Body of pancreas (tissue), 4 donors: Measurements from ENCODE around the gene CRIM1. TPM values are rescaled to one million over a fixed set of nuclear protein-coding genes. Genes with fewer than 3 reads are reported as not detected.

Experiments
- ATAC-seq: fragments of 150-250 bp; one replicate; pipeline ENCODE4 v1.9.1; 2016
- DNase-seq, 4 donors: peaks; one replicate each; pipeline ENCODE4 v3.0.0-alpha.2; 2019
- H3K27ac ChIP-seq, 4 donors: fragments of 200-600 bp; sonication (generic); 1 replicate in 3 of 4; 2 replicates in 1 of 4; pipeline versions ENCODE4 v1.5.1 to v1.6.1; 2016 to 2019; ENCODE audit warnings: mild to moderate bottlenecking in 1 of 4, mixed read lengths in 1 of 4, moderate library complexity in 1 of 4
- H3K27me3 ChIP-seq, 2 donors: fragments of 200-600 bp; sonication (generic); one replicate each; pipeline ENCODE4 v1.6.0; 2016; ENCODE audit warnings: mild to moderate bottlenecking in 1 of 2
- H3K36me3 ChIP-seq, 2 donors: fragments of 200-600 bp; sonication (generic); replicated peaks in 1 of 2; 2 replicates each; pipeline ENCODE4 v1.5.1; 2016; ENCODE audit warnings: low read depth in 2 of 2; ENCODE audit not compliant: insufficient read depth in 1 of 2
- H3K4me1 ChIP-seq: fragments of 200-600 bp; sonication (generic); one replicate; pipeline ENCODE4 v1.6.0; 2016
- H3K4me3 ChIP-seq, 2 donors: fragments of 200-600 bp; sonication (generic); 1 replicate in 1 of 2; 2 replicates in 1 of 2; pipeline ENCODE4 v1.5.1; 2016 to 2019
- H3K9me3 ChIP-seq, 3 donors: fragments of 200-600 bp; sonication (generic); 1 replicate in 2 of 3; 2 replicates in 1 of 3; pipeline ENCODE4 v1.5.1; 2016
- CTCF ChIP-seq, 7 experiments: fragments of 450-650 bp in 4 of 7; fragments of 200-600 bp in 3 of 7; sonication (generic) in 3 of 7; IDR thresholded peaks; one replicate each; pipeline ENCODE4 v1.5.1; 2016 to 2019; ENCODE audit warnings: antibody characterized with exemption in 7 of 7
- POLR2A ChIP-seq, 3 donors: fragments of 450-650 bp; IDR thresholded peaks; one replicate each; pipeline ENCODE4 v1.6.1; 2016; ENCODE audit warnings: antibody characterized with exemption in 3 of 3, mild to moderate bottlenecking in 2 of 3
- WGBS, 2 donors: methylation state at CpG; one replicate each; pipeline ENCODE4 v1.1.5; 2017; 5-methylcytosine and 5-hydroxymethylcytosine counted together
- intact Hi-C: fragments of 100-400 bp; cut with DNase I; formaldehyde crosslinking; loops from one replicate; pipeline ENCODE4 v1.15.1; 2023
- total RNA-seq, 2 donors: library from RNA; depleted of rRNA; stranded (reverse); fragments of >200 nt; gene quantifications; one replicate each; pipeline ENCODE4 v1.1.0, GENCODE V29; 2016

CRIM1 gene
- total RNA-seq, 2 donors from 2014 or later, result 41.5 to 64.6 TPM

- Histone ChIP-seq H3K4me1 (peaks cover 31% of the 10 kb centered on the region), H3K27me3 (no peaks in the 10 kb centered on the region), H3K9me3 (no peaks in the 10 kb centered on the region), H3K4me3 (no peak overlapping the region), H3K36me3 (no peaks in the 10 kb centered on the region), H3K27ac (peak overlapping the region in 1 of 4 donors; percentile 64)
- 74 to 78% methylated on average over 4 of the region's 4 CpGs for WGBS, 2 donors
- intact Hi-C loops, result no loop called here
- TF ChIP-seq CTCF (IDR thresholded peaks at IDR 0.05) (no peak), POLR2A (IDR thresholded peaks at IDR 0.05) (no peak)
- DNase-seq, result no peak
- no peak for ATAC-seq
These were observed 132.4 kb downstream of the CRIM1 start for GRCh38 chr2:36487947-36488346.

- intact Hi-C loops, result no loop called here
- WGBS, 2 donors, result 71 to 73% methylated on average over 5 of the region's 5 CpGs
- DNase-seq (no peak), ATAC-seq (no peak)
- H3K27me3 ChIP-seq, result no peaks in the 10 kb centered on the region
- TF ChIP-seq CTCF (IDR thresholded peaks at IDR 0.05), result no peak
- no peak for TF ChIP-seq POLR2A (IDR thresholded peaks at IDR 0.05)
- no peak overlapping the region for H3K4me3 ChIP-seq
- no peaks in the 10 kb centered on the region for H3K9me3 ChIP-seq
- no peaks in the 10 kb centered on the region for H3K36me3 ChIP-seq
- H3K4me1 ChIP-seq, result peaks cover 28% of the 10 kb centered on the region
- H3K27ac ChIP-seq, result no peak overlapping the region
These were observed 133.7 kb downstream of the CRIM1 start for GRCh38 chr2:36489281-36489680.

GRCh38 chr2:36490749-36491148 lies 135.2 kb downstream of the CRIM1 start:
- no peaks in the 10 kb centered on the region for H3K9me3 ChIP-seq
- no peaks in the 10 kb centered on the region for H3K36me3 ChIP-seq
- intact Hi-C loops, result no loop called here
- peaks cover 13% of the 10 kb centered on the region for H3K4me1 ChIP-seq
- no peak for ATAC-seq
- no peak for TF ChIP-seq POLR2A (IDR thresholded peaks at IDR 0.05)
- TF ChIP-seq CTCF (IDR thresholded peaks at IDR 0.05), result no peak
- no peak overlapping the region for H3K27ac ChIP-seq
- DNase-seq, result no peak
- 69 to 88% methylated on average over 4 of the region's 4 CpGs for WGBS, 2 donors
- no peak overlapping the region for H3K4me3 ChIP-seq
- no peaks in the 10 kb centered on the region for H3K27me3 ChIP-seq

DNA sequence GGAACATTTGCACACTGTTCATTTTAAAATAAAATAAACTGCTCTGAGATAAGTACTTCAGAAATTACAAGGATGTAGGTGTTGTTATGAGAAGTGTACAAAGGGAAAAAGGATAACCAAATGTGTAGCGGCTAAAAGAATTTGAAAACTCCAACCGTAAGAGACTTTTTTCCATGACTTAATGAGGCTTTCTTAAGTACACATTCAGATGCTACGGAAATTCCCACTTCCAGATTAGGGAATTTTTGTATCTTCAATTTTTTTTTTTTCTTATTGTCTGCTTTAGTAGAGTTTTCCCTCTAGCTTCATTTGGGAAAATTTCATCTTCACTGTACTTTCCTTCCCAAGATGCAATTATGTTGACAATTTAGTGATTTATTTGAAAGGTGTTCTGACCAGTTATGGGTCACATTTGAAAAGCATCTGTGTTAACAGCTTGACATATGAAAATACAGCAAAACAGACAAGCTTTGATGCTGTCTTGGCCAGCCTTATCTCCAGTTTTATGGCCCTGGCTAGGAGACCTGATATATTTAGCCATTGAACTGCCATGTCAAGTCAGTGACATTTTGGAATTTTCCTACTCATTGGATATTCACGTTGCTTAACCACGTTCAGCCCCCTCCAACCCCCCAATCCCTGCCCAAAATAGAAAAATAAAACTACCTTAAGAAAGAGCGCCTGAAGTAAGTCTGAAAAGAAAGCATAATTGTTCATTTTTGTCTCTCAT lies 136.8 kb downstream of the CRIM1 start:
- H3K27ac ChIP-seq, result peak overlapping the region in 1 of 4 donors; percentile 22
- H3K27me3 ChIP-seq, result no peaks in the 10 kb centered on the region
- no peak for TF ChIP-seq POLR2A (IDR thresholded peaks at IDR 0.05)
- no peak for TF ChIP-seq CTCF (IDR thresholded peaks at IDR 0.05)
- 43% methylated on average over 6 of the region's 6 CpGs for WGBS, 2 donors
- H3K9me3 ChIP-seq, result no peaks in the 10 kb centered on the region
- DNase-seq, result no peak
- intact Hi-C loops, result no loop called here
- H3K36me3 ChIP-seq, result no peaks in the 10 kb centered on the region
- ATAC-seq, result no peak
- H3K4me1 ChIP-seq, result no peaks in the 10 kb centered on the region
- H3K4me3 ChIP-seq, result no peak overlapping the region

DNA sequence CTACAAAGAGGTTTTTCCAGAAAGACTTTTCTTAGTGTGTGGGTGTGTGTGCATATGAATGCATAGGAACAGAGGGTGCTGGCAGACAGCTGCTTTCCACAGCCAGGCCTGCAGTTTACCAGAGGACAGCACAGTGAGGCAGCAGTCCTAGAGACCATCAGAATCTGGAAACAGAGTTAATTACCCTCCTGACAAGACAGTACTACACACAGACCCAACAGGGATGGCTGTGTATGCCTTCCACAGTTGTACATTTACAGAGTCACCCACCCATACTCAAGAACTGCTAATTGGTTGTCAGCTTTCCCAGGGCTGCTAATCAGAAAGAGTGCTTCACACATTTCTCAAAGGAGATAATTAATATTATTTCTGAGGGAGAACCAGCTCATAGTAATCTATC lies 137.7 kb downstream of the CRIM1 start:
- ATAC-seq (no peak), DNase-seq (no peak)
- Histone ChIP-seq H3K9me3 (no peaks in the 10 kb centered on the region), H3K27ac (peak overlapping the region in 1 of 4 donors; percentile 22), H3K27me3 (no peaks in the 10 kb centered on the region), H3K4me1 (no peaks in the 10 kb centered on the region), H3K4me3 (no peak overlapping the region), H3K36me3 (no peaks in the 10 kb centered on the region)
- TF ChIP-seq CTCF (IDR thresholded peaks at IDR 0.05), result no peak
- TF ChIP-seq POLR2A (IDR thresholded peaks at IDR 0.05), result no peak
- intact Hi-C loops, result no loop called here
